Psoas muscle (tissue), 8 donors: Measurements from ENCODE around the gene CTNNA1. TPM values are rescaled to one million over a fixed set of nuclear protein-coding genes. Genes with fewer than 3 reads are reported as not detected.

Source experiments
- ATAC-seq, 4 donors: fragments of 200-7000 bp; cut with Tn5 transposase; one replicate each; pipeline ENCODE4 v1.9.1; 2020; ENCODE audit warnings: moderate library complexity in 3 of 4, mild to moderate bottlenecking in 2 of 4
- DNase-seq, 2 donors: peaks; one replicate each; pipeline ENCODE4 v3.0.0-alpha.2; 2020
- H3K27ac ChIP-seq: fragments of 200-600 bp; one replicate; pipeline ENCODE4 v1.8.0; 2022
- H3K27me3 ChIP-seq, 3 donors: fragments of 200-600 bp in 1 of 3; one replicate each; pipeline versions ENCODE4 v1.6.1 to v1.8.0; 2013 to 2022; ENCODE audit warnings: low read length in 2 of 3, mild to moderate bottlenecking in 2 of 3, moderate library complexity in 1 of 3; ENCODE audit not compliant: insufficient read depth in 3 of 3
- H3K36me3 ChIP-seq, 2 donors: fragments of 200-600 bp in 1 of 2; one replicate each; pipeline versions ENCODE4 v1.6.1 to v1.8.0; 2013 to 2022; ENCODE audit warnings: low read depth in 1 of 2, mild to moderate bottlenecking in 1 of 2, moderate library complexity in 1 of 2; ENCODE audit not compliant: insufficient read depth in 1 of 2
- H3K4me1 ChIP-seq: fragments of 200-600 bp; one replicate; pipeline ENCODE4 v1.8.0; 2022
- H3K4me3 ChIP-seq: fragments of 200-600 bp; one replicate; pipeline ENCODE4 v1.8.0; 2022; ENCODE audit warnings: mild to moderate bottlenecking
- H3K9me3 ChIP-seq: fragments of 200-600 bp; one replicate; pipeline ENCODE4 v1.8.0; 2022
- CTCF ChIP-seq: fragments of 200-600 bp; IDR thresholded peaks from one replicate; pipeline ENCODE4 v1.8.0; 2022; ENCODE audit warnings: antibody characterized with exemption
- WGBS, 3 donors: extraction: QIAGEN DNeasy Blood & Tissue Kit; methylation state at CpG; one replicate each; pipeline versions ENCODE4 v1.1.6 to v1.1.7; 2013; 5-methylcytosine and 5-hydroxymethylcytosine counted together
- intact Hi-C, 2 donors: fragments of 100-400 bp; cut with DNase I; formaldehyde crosslinking; loops; one replicate each; pipeline versions ENCODE4 v1.11.0 to v1.14.2; 2022
- polyA plus RNA-seq, 3 donors: library from polyadenylated mRNA; stranded (reverse); fragments of 200-250 nt; gene quantifications; one replicate each; pipeline ENCODE4 v1.2.3, GENCODE V29; 2013
- total RNA-seq, 4 donors: library from RNA; stranded (reverse); fragmentation: NEBNext Ultra II Directional in 2 of 4; extraction: Animal tissue kit (Norgen Biotek cat#: 25700) in 2 of 4; gene quantifications; one replicate each; pipeline versions ENCODE4 v1.2.1 to v1.2.4, GENCODE V29; 2021 to 2023
- donor health status: healthy with polysubstance abuse.
- donor health status: DM: no; HTN: no; CAD: no; lungs with moderate emphysema.
- donor health status: Bipolar disorder and iron deficiency.
- donor health status: healthy.
- donor health status: DM: yes; HTN: yes; CAD: no.
- donor health status: DM: no; HTN: no; CAD: no.
- donor health status: DM: no; HTN: no; CAD: no.
- donor health status: DM: yes; HTN: yes; CAD: no.

The CTNNA1 gene
- total and polyA plus RNA-seq, 7 donors = 58.8 to 162 (median 99.3) TPM

- DNase-seq (no peak), ATAC-seq (peak; percentile 62 to 81 (median 76))
- peak overlapping the region; percentile 68 for H3K27ac ChIP-seq
- intact Hi-C loops = no loop called here
- H3K4me3 ChIP-seq = peak overlapping the region; percentile 33
- H3K4me1 ChIP-seq = peaks cover 55% of the 10 kb centered on the region
- H3K27me3 ChIP-seq = no peaks in the 10 kb centered on the region
- no peaks in the 10 kb centered on the region for H3K36me3 ChIP-seq
- H3K9me3 ChIP-seq = no peaks in the 10 kb centered on the region
- WGBS, 3 donors = 20 to 34% (median 29%) methylated on average over 6 of the region's 6 CpGs
- TF ChIP-seq CTCF = no peak
These were observed 91.7 kb downstream of the CTNNA1 start for GRCh38 chr5:138844812-138845513.

- no peaks in the 10 kb centered on the region for H3K27me3 ChIP-seq
- intact Hi-C loops = no loop called here
- no peak overlapping the region for H3K27ac ChIP-seq
- peaks cover 21% of the 10 kb centered on the region for H3K4me1 ChIP-seq
- DNase-seq (no peak), ATAC-seq (no peak)
- no peak overlapping the region for H3K4me3 ChIP-seq
- no peaks in the 10 kb centered on the region for H3K36me3 ChIP-seq
- 28 to 61% (median 51%) methylated on average over 3 of the region's 3 CpGs for WGBS, 3 donors
- no peak for TF ChIP-seq CTCF
- H3K9me3 ChIP-seq = no peaks in the 10 kb centered on the region
These were observed 96.2 kb downstream of the CTNNA1 start for GRCh38 chr5:138849439-138849838.

GRCh38 chr5:138849882-138850281 is 96.7 kb downstream of the CTNNA1 start:
- Histone ChIP-seq H3K36me3 (no peaks in the 10 kb centered on the region), H3K4me3 (no peak overlapping the region), H3K27me3 (no peaks in the 10 kb centered on the region), H3K4me1 (peaks cover 16% of the 10 kb centered on the region), H3K27ac (no peak overlapping the region), H3K9me3 (no peaks in the 10 kb centered on the region)
- DNase-seq (no peak), ATAC-seq (no peak)
- intact Hi-C loops = no loop called here
- TF ChIP-seq CTCF = no peak
- 82 to 85% (median 83%) methylated on average over 1 of the region's 1 CpG for WGBS, 3 donors

GRCh38 chr5:138850865-138851435 is 97.7 kb downstream of the CTNNA1 start:
- no peak overlapping the region for H3K4me3 ChIP-seq
- intact Hi-C loops = no loop called here
- DNase-seq (no peak), ATAC-seq (no peak)
- H3K27me3 ChIP-seq = no peaks in the 10 kb centered on the region
- no peak overlapping the region for H3K27ac ChIP-seq
- no peaks in the 10 kb centered on the region for H3K36me3 ChIP-seq
- WGBS, 3 donors = 46 to 59% (median 47%) methylated on average over 2 of the region's 2 CpGs
- no peaks in the 10 kb centered on the region for H3K9me3 ChIP-seq
- no peak for TF ChIP-seq CTCF
- peaks cover 6% of the 10 kb centered on the region for H3K4me1 ChIP-seq
